SKM-1 (cell line): Measurements from ENCODE around the gene MLXIPL.
A peak's percentile ranks its signal among the peaks of the same experiment; 100 is the strongest.
"Not testable (repeated sequence)": the region's sequence is repeated elsewhere in the genome, so short reads cannot be mapped to it uniquely, and the experiment has no call there.

ENCODE experiments used
- DNase-seq: peaks from one replicate; lab custom pipeline; 2025; ENCODE audit not compliant: unreplicated experiment; lab: John Stamatoyannopoulos, UW

MLXIPL gene, protein sequence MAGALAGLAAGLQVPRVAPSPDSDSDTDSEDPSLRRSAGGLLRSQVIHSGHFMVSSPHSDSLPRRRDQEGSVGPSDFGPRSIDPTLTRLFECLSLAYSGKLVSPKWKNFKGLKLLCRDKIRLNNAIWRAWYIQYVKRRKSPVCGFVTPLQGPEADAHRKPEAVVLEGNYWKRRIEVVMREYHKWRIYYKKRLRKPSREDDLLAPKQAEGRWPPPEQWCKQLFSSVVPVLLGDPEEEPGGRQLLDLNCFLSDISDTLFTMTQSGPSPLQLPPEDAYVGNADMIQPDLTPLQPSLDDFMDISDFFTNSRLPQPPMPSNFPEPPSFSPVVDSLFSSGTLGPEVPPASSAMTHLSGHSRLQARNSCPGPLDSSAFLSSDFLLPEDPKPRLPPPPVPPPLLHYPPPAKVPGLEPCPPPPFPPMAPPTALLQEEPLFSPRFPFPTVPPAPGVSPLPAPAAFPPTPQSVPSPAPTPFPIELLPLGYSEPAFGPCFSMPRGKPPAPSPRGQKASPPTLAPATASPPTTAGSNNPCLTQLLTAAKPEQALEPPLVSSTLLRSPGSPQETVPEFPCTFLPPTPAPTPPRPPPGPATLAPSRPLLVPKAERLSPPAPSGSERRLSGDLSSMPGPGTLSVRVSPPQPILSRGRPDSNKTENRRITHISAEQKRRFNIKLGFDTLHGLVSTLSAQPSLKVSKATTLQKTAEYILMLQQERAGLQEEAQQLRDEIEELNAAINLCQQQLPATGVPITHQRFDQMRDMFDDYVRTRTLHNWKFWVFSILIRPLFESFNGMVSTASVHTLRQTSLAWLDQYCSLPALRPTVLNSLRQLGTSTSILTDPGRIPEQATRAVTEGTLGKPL

DNA sequence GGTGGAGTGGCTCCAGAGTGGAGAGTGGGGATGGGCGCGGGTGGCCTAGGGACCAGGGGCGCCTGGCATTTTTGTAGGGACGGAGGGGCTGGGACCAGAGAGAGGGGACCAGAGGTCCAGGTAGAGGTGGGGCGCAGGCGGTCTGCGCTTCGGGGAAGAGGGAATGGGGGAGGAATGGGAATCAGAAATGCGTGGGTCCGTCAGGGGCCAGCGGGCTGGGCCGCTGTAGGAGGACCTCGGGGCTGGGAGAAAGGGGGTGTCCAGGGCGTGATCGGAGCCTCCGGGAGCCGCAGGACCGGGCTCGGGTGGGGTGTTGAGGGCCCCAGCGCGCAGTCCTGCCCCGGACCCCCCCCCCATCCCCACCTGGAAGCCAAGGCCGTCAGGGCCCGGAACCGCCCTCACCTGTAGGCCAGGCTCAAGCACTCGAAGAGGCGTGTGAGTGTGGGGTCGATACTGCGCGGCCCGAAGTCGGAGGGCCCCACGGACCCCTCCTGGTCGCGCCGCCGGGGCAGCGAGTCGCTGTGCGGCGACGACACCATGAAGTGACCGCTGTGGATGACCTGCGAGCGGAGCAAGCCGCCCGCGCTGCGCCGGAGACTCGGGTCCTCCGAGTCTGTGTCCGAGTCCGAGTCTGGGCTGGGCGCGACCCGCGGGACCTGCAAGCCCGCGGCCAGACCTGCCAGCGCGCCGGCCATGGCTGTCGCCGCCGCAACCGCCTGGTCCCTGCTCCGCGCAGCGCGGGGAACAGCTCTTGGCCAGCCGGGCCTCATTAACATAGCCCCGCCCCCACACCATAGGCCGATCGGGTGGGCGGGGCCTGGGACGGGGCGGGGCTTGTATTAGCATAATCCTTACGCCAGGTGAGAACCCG lies at the start of gene MLXIPL:
Gene MLXIPL (minus strand): TSS at position 725 of the 871 bp plus-strand sequence. CDS start 30 bp downstream, at position 695.
- no peak for DNase-seq

DNA sequence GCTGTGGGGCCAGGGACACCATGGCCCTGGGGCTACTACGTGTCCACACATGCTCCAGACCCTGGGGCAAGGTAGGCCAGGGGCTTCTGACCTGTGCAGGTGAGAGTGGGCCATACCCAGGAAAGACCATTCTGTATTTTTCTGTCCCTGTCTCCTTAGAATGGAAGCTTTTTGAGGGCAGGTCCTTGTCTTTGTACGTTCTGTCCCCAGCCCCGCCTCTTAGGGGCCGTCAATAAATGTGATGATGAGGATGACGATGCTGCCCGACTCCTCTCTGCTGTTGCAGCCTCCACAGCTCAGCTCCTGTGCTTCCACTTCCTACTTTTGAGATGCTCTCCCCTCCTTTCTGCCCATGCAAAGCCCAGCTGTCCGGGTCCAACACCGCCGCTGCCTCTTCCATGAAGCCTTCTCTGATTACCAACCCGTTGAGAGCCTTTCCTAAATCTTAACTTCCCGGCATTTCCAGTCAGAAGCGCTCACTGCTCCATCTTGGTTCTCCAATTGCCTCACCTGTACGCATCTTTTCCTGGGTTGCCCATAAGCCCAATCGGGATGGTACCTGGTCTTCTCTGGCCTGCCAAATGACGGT lies 47.6 kb upstream of the MLXIPL start:
- no peak for DNase-seq

DNA sequence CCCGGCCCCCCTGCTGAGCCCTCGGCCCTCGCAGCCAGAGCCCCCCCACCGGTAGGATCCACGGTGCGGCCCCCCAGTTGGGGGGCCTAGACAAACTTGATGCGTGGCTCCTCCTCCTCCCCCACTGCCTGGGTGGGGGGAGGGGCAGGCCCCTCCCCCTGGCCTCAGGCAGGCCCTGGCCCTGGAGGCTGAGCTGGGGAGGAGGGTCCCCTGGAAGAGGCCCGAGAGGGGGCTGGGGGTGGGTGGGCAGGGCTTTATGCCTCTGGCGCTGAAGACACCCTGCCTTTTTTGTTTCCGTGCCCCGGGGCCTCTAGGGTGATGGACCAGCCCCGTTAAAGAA lies 47.0 kb upstream of the MLXIPL start:
- DNase-seq: no peak

DNA sequence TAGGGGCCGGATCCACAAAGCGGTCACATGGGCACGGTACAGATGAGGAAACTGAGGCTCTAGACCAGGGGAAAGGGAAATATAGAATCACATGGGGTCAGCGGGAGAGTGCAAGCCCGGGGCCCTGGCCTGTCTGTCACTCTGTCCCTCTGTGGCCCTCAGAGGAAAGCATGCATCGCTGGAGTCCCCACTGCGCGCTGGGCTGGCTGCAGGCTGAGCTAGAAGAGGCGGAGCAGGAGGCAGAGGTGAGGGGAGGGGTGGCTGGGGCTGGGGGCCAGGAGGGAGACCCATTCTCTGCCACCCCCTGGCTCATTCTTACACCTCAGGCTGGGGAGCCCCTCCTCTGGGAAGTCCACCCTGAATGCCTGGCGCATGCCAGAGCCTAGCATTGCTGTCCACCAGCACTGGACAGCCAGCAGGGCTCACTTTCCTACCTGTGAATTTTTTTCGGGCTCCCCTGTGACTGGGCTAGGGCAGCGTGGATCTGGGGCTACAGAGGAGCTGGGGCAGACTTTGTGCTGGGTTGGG lies 45.6 kb upstream of the MLXIPL start:
- DNase-seq: no peak

DNA sequence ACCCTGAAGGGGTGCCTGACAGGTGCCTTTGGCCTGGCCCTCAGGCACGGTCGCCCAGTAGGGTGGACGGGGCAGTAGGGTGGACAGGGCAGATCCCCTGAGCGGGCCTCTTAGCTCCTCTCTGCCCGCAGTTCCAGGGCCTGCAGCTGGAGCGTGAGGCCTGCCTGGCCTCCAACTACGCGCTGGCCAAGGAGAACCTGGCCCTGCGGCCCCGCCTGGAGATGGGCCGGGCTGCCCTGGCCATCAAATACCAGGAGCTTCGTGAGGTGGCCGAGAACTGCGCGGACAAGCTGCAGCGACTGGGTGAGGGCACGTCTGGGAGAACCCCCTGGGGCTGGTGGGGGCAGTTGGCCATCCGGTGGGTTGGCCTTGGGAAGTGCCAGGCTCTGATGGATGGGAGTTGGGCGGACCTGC lies 45.0 kb upstream of the MLXIPL start:
- no peak for DNase-seq

DNA sequence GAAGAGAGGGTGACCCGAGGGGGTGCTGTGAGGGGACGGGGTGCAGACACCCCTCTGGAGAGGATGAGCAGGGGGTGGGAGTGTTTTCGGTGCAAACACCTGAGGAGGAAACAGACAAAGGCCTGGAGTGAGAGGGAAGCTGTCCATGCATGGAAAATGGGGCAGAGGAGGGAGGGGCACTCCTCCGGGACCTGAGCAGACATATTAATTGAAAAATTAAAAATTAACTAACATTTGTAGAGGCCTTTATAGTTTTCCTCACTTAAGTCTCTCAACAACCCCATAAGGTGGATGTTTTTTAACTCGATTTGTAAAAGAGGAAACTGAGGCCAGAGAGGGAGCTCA lies 44.5 kb upstream of the MLXIPL start:
- DNase-seq: no peak

DNA sequence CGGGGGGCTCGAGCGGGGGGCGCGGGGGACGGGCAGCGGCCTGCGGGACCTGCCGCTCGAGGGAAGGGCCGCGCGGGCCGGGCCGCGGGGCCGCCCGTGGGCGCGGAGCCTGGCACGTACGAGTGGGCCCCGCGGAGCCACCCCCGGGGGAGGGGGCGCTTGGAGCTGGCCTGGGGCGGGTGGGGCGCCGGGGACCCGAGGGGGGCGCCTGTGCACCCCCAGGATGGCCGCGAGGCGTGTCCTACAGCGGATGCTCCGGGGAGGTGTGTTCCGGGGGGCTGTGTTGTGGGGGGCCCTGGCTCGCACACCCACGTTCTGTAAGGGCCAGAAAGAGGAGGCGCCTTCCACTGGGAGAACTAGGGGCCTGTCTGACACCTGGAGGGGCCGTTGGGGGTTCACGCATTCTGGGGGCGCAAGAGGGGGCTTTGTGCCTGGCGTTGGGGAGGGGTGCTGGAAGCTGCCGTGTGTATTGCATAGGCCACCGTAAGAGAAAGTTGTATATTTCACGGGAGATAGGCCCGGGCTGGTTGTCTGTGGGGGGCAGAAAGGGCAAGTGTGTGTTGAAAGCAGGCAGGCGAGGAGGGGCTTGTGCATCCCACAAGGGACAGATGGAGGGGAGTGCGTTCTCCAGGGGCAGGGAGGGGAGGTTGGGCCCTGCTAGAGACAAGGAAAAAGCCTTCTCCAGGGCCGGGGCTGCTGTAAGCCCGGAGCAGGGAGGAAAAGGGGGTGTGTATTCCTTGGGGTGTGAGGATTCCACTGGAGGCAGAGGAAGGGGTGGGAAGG lies 44.0 kb upstream of the MLXIPL start:
- no peak for DNase-seq

DNA sequence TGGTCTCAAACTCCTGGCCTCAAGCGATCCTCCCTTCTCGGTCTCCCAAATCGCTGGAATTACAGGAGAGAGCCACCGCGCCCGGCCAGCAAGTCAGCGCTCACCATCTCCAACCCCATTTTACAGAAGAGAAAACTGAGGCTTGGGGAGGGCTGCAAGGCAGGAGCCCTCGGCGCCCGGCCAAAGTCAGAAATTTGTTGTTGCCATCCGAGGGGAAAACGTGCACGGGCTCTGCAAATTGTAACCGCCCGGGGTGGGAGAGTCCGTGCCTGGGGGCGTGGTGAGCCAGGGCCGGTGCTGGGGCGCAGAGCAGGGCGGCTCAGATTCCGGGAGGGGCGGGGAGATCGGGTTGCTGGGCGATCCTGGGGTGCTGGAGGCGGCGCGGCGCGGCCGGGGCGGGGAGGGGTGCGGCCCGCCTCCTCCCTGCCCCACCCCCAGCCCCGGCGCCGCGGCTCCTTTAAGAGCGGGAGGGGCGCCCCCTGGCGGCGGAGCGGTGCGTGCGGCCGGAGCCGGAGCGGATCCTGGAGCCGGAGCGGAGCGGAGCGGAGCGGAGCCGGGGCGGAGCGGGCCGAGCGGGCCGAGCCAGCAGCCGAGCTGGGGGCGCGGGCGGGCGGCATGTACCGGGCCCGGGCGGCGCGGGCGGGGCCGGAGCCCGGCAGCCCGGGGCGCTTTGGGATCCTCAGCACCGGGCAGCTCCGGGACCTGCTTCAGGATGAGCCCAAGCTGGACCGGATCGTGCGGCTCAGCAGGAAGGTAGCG lies 43.2 kb upstream of the MLXIPL start, which contains the start of gene VPS37D:
Gene VPS37D (plus strand): TSS at position 488 of the 759 bp plus-strand sequence. CDS start 128 bp downstream, at position 616.
- DNase-seq: peak; percentile 80

DNA sequence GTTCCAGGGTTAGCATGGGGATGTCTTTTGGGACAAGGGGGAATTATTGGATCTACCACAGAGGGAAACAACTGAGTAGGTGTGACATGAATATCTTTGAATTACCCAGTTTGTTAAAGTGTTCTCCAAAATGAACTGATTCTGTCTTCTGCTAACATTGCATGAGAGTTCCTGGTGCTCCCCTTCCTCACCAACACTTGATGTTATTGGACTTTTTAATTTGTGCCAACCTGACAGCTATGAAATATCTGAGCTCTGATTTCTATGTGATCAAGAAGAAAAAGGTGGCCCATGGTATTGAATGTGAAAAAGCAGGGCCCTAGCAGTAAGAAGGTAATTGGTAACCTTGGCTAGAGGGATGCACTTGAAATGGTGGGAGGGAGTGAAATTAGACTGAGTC lies 38.7 kb upstream of the MLXIPL start:
- DNase-seq: no peak

DNA sequence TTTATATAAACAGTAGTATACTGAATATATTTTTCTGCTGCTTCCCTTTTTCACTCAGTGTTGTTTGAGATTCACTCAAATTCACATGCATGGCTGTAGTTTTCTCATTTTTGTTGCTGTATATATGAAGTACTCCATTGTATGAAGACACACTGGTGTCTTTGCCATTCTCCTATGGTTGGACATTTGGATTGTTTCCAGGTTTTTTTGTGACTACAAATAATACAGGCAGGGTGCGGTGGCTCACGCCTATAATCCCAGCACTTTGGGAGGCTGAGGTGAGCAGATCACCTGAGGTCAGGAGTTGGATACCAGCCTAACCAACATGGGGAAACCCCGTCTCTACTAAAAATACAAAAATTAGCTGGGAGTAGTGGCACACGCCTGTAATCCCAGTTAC lies 36.3 kb upstream of the MLXIPL start:
- not testable (repeated sequence) for DNase-seq

DNA sequence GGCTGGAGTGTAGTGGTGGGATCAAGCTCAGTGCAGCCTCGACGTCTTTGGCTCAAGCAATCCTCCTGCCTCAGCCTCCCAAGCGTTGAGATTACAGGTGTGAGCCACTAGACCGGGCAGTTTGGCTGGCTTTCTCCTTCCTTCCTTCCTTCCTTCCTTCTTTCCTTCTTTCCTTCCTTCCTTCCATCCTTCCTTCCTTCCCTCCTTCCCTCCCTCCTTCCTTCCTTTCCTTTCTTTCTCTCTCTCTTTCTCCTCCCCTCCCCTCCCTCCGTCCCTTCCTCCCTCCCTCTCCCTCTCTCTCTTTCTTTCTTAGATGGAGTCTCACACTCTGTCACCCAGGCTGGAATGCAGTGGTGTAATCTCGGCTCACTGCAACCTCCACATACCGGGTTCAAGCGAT lies 35.7 kb upstream of the MLXIPL start:
- DNase-seq: no peak

DNA sequence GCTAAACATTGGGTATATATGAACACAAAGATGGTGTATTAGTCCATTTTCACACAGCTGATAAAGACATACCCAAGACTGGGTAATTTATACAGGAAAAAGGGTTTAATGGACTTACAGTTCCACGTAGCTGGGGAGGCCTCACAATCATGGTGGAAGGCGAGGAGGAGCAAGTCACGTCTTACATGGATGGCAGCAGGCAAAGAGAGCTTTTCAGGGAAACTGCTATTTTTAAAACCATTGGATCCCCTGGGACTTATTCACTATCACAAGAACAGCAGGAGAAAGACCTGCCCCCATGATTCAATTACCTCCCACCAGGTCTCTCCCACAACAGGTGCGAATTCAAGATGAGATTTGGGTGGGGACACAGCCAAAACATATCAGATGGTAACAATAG lies 31.0 kb upstream of the MLXIPL start:
- DNase-seq: not testable (repeated sequence)

DNA sequence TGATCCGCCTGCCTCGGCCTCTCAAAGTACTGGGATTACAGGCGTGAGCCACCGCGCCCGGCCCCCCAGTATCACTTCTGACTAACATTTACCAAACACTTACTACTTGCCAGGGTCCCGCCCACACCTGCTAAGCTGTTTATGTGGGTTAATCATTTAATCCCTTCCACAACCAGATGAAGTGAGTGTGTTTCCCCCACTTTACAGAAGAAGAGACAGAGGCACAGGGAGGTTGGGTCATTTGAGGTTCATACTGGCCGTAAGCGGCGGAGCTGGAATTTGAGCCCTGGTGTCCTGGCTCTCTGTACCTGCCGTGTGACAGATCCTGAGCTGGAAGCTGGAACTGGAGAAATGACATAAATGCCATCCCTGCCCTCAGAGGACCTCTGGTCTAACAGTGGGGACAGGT lies 28.2 kb upstream of the MLXIPL start:
- no peak for DNase-seq

DNA sequence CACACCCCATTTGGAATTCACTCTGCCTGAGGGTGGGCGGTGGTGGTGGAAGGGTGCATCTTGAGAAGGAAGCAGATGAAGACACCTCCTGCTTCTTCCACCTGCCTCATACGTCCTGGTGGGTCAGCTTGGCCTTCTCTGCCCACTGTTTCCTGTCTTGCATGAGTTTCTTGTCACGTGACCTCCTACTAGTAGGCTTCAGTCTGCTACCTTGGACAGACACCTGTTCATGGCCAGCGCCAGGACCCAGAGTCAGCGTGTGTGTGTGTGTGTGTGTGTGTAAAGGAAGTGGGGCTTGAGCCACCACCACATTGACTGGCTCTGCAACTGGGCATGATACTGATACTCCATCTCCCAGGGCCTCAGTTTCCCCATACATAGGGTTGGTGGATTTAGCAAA lies 26.2 kb upstream of the MLXIPL start:
- no peak for DNase-seq

DNA sequence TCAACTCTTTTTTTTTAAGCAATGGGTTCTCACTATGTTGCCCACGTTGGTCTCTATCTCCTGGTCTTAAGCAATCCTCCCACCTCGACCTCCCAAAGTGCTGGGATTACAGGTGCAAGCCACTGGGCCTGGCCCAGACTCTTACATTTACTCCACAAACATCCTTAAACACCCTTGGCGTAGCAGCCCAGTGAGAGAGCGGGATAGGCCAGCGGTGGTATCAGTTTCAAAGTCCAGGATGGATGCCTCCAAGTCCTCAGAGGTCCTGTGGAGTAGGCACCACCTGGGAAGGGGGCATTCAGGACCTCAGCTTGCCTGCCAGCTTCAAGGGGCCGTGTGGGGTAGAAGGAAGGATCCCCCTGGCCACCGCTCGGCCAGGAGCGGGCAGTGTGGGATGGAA lies 25.3 kb upstream of the MLXIPL start:
- DNase-seq: no peak

DNA sequence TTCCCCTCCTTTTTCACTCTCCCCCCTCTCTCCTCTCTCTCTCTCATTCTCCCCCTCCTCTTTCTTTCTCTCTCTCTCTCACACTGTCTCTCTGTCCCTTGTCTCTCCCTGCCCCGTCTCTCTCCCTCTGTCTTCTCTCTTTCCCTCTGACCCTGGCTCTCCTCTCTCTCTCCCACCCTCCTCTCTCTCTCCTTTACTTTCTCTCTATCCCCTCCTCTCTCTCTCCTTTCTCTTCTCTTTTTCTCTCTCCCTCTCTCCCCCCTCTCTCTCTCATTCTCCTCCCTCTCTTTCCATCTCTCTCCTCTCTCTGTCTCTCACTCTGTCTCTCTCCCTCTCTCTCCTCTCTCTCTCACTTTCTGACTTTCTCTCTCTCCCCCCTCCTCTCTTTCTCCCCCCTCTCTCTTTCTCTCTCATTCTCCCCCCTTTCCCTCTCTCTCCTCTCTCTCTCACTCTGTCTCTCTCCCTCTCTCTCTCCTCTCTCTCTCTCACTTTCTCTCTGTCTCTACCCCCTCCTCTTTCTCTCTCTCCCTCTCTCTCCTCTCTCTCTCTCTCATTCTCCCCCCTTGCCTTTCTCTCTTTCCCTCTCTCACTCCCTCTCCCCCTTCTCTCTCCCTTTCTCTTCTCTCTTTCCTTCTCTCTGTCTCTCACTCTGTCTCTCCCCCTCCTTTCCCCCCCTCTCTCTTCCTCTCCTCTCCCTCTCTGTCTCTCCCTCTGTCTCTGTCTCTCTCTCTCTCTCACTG lies 24.4 kb upstream of the MLXIPL start:
- DNase-seq: no peak

DNA sequence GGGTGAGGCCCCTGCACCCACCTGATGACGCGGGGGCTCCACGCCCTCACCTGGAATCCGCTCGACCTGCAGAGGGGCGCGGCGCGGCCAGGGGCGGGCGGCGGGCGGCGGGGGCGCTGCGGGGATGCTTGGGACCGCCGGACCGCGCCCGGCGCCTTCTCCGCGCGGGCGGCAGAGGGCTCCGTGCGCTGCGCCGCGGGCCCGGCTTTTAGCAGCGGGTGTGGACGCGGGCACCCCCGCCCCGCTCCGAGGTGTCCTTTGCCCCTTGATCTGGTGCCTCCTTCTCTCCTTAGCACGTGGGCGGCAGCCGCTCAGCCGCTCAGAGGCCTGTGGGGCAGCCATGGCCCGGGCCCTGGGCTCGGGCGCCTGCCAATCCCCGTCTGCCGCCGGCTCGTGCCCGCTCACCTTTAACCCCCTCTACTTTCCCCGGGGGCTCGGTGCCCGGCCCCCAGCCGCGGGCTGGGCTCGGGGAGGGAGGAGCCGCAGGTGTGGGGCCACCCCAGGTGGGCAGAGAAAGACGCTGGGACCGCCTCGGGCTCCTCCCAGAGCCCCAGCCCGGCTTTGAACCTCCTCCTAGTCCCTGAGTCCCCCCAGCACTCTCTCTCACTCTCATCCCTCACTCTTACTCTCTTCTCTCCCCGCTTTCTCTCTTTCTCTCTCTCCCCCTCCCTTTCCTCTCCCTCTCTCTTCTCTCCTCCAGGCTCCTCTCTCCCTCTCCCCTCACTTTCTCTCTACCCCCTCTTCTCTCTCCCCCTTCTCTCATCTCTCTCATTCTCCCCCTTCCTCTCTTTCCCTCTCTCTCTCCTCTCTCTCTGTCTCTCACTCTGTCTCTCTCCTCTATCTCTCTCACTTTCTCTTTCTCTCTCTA lies 23.6 kb upstream of the MLXIPL start:
- no peak for DNase-seq
